Endothelial cell of umbilical vein (primary cell): Measurements from ENCODE around the gene NPM3.

Source experiments
- CTCF ChIP-seq, 2 donors: IDR thresholded peaks; 1 replicate in 1 of 2; 2 replicates in 1 of 2; pipeline ENCODE4 v1.5.1; 2011; ENCODE audit warnings: low read length in 2 of 2, mild to moderate bottlenecking in 2 of 2, moderate library complexity in 2 of 2, control low read depth in 1 of 2, inconsistent platforms in 1 of 2, low read depth in 1 of 2; ENCODE audit not compliant: insufficient read depth in 1 of 2; ENCODE audit errors: extremely low read depth in 1 of 2
- POLR2AphosphoS5 ChIP-seq: IDR thresholded peaks from 2 replicates; pipeline ENCODE4 v1.6.1; 2012; ENCODE audit warnings: low read depth, mild to moderate bottlenecking, control low read depth, low read length, moderate library complexity; ENCODE audit not compliant: insufficient read depth

DNA sequence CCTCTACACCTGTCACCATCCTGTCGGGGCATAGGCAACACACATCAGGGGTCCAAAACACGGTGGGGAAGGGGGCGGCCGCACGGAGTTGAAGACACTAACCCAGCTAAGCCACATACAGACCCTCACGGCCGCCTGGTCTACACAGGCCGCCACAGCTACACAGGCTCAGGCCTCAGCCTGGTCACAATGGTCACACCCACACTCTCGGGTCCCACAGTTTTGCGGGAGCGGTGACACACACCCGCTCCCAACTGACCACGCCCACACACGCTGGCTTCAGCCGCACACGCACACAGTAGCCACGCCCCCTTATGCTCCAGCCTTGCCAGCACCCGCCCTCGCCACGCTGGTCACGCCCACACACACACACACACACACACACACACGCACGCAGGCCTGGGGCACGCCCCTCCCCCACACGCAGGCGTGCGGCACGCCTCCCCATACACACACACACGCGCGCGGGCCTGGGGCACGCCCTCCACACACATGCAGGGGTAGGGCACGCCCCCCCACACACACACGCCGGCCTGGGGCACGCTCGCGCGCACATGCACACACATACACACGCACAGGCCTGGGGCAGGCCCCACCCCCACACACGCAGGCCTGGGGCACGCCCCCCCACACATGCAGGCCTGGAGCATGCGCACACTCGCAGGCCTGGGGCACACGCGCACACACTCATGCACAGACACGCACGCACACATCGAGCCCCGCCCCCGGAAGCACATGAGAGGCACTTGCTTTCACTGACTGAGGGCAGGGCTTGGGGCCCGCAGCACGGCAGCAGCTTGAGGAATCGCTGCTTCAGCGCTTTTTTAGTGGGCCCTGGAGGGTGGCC, 47.3 kb upstream of the NPM3 start:
- TF ChIP-seq POLR2AphosphoS5 (peak; percentile 44), CTCF (IDR thresholded peaks at IDR 0.05; ENCODE audit: extremely low read depth in 1 of 2, insufficient read depth in 1 of 2, low read depth in 1 of 2, low read length in 2 of 2) (no peak)
